ENCODE results near the gene CD177. TPM values are rescaled to one million over a fixed set of nuclear protein-coding genes. Genes with fewer than 3 reads are reported as not detected.
"Not testable (repeated sequence)": the region's sequence is repeated elsewhere in the genome, so short reads cannot be mapped to it uniquely, and the experiment has no call there.

The CD177 gene
- total RNA-seq, 1 donor from 2014 or later, result not detected

DNA sequence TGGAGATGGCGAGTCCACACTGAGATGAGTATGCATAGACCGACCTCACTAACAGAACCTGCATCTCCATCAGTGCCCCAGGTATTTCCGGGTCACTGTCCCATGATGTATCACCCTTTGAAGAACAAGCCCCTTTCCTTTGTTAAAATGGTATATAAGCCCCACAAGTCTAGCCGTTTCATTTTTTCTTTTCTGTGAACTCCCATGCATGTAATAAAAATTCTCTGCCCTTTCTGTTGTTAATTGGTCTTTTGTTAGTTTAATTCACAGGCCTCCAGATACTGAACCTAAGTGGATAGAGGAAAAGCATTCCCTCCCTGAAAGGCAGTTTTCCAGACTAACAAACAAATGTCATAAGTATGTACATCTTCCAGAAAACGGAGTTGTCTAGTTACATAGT lies 15.0 kb upstream of the CD177 start:
- TF ChIP-seq, protein P1, sequence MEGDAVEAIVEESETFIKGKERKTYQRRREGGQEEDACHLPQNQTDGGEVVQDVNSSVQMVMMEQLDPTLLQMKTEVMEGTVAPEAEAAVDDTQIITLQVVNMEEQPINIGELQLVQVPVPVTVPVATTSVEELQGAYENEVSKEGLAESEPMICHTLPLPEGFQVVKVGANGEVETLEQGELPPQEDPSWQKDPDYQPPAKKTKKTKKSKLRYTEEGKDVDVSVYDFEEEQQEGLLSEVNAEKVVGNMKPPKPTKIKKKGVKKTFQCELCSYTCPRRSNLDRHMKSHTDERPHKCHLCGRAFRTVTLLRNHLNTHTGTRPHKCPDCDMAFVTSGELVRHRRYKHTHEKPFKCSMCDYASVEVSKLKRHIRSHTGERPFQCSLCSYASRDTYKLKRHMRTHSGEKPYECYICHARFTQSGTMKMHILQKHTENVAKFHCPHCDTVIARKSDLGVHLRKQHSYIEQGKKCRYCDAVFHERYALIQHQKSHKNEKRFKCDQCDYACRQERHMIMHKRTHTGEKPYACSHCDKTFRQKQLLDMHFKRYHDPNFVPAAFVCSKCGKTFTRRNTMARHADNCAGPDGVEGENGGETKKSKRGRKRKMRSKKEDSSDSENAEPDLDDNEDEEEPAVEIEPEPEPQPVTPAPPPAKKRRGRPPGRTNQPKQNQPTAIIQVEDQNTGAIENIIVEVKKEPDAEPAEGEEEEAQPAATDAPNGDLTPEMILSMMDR (IDR thresholded peaks at IDR 0.05), result no peak
- intact Hi-C loops (cut with DNase I), result no loop called here
- H3K27me3 ChIP-seq, result no peaks in the 10 kb centered on the region
- no peak for DNase-seq (ENCODE audit: low spot score in 2 of 2)
- H3K4me1 ChIP-seq, result no peaks in the 10 kb centered on the region
- H3K36me3 ChIP-seq, result no peaks in the 10 kb centered on the region
- no peaks in the 10 kb centered on the region for H3K9me3 ChIP-seq
- no peak overlapping the region for H3K4me3 ChIP-seq
- no peak overlapping the region for H3K27ac ChIP-seq

DNA sequence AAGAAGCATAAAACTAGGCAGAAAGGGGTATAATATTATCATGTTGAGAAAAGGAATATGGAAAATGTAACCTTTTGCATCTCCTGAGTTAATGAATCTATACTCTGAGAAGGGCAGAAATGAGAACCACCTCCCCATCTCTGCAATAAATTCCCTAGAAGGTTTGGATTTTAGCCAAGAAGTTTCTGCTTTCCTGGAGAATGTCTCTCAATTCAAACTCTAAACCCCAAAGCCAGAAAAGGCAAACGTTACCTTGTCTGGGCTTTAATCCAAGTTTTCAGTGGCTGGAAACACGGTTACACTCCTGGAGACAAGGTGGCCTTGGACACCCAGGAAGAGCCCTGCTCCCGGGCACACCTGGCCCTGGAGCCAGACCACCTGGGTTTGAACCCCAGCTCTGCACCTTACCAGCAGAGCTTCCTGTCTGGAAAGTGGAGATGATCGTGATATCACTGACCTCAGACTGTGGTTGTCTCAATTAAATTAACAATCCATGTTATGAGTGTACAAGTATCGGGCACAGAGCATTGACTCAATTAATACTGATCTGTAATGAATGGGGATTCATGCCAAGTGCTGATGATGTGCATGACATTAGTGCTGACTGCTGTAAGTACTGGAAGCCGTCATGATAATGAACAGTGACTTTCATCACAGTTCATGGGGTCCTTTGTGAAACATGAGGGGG lies 14.1 kb upstream of the CD177 start:
- H3K4me1 ChIP-seq; intact Hi-C loops (cut with DNase I); H3K36me3 ChIP-seq; H3K27me3 ChIP-seq; H3K27ac ChIP-seq; H3K4me3 ChIP-seq; DNase-seq (ENCODE audit: low spot score in 2 of 2); H3K9me3 ChIP-seq: not testable (repeated sequence)

DNA sequence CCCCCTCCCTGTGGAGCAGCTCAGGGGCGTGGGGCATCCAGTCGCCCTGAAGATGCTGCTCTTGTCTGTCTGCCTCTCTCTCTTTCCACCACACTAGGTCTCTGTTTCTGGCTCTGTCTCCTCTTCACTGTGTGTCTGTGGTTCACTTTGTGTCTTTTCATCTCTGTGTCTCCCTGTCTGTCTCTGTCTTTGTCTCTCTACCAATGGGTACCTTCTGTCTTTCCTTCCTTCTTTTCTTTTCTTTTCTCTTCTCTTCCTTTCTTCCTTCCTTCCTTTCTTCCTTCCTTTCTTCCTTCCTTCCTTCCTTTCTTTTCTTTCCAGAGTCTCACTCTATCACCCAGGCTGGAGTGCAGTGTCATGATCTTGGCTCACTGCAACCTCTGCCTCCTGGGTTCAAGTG lies 13.4 kb upstream of the CD177 start:
- DNase-seq (ENCODE audit: low spot score in 2 of 2); H3K27me3 ChIP-seq; H3K9me3 ChIP-seq; H3K36me3 ChIP-seq; H3K27ac ChIP-seq; intact Hi-C loops (cut with DNase I); H3K4me1 ChIP-seq; H3K4me3 ChIP-seq: not testable (repeated sequence)

DNA sequence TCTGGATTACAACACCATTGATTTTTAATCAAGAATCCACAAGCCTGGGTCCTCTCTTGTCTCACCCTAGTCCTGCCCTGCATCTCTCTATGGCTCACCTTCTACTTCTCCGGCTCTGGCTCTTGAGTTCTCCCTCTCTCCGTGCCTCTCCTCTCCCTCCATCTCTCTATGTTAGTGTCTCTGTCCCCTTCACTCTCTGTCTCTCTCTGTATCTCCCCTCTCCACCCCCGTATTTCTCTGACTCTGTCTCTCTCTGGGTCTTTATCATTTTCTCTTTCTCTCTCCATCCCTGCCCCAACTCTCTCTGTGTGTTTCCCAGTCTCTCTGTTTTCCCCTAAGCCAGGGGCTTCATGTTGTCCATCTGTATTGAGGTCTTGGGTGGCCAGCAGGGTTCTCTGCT lies 12.4 kb upstream of the CD177 start:
- intact Hi-C loops (cut with DNase I); H3K27me3 ChIP-seq; H3K36me3 ChIP-seq; H3K27ac ChIP-seq; H3K4me1 ChIP-seq; H3K9me3 ChIP-seq; H3K4me3 ChIP-seq; DNase-seq (ENCODE audit: low spot score in 2 of 2): not testable (repeated sequence)

DNA sequence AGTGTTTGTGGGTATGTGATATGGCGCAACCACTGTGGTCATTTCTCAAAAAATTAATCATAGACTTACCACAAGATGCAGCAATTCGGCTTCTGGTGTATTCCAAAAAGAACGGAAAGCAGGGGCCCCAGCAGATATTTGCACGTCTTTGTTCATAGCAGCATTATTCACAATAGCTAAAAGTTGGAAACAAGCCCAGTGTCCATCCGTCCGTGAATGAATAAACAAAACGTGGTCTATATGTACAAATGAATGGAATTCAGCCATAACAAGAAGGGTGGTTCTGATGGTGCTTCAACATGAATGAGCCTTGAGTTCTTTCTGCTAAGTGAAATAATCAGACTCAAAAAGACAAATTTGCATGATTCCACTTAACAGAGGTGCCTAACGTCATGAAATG lies 11.4 kb upstream of the CD177 start:
- H3K4me3 ChIP-seq; H3K27ac ChIP-seq; DNase-seq (ENCODE audit: low spot score in 2 of 2); H3K27me3 ChIP-seq; H3K36me3 ChIP-seq; H3K9me3 ChIP-seq; intact Hi-C loops (cut with DNase I); H3K4me1 ChIP-seq: not testable (repeated sequence)

DNA sequence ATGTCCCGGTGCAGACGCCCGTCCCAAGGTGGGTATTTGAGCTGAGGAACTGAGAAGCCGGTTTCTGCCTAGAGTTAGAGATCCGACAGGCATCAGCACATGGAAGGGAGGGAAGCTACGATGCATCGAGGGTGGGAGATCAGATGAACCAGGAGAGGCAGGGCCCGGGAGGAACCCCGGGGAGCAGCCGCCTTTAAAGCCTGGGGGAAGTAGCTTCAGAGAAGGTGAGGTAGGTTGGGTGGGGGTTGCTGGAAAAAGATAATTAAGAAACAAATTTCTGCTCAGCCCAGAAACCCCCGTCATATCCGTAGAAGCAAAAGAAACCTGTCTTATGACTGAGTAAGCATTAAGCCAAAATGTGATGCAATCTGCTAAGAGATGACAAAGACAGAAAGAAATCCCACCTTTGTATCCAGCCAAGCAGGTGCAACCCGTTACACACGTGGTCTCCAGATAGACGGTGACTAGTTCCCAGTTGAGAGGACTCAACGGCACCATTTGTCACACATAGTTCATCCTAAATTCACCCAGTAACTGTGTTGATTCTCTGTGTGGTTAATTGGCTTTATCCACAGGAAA lies 9.1 kb upstream of the CD177 start:
- H3K4me1 ChIP-seq; H3K9me3 ChIP-seq; H3K27me3 ChIP-seq; H3K27ac ChIP-seq; H3K36me3 ChIP-seq; intact Hi-C loops (cut with DNase I); H3K4me3 ChIP-seq; DNase-seq (ENCODE audit: low spot score in 2 of 2): not testable (repeated sequence)

DNA sequence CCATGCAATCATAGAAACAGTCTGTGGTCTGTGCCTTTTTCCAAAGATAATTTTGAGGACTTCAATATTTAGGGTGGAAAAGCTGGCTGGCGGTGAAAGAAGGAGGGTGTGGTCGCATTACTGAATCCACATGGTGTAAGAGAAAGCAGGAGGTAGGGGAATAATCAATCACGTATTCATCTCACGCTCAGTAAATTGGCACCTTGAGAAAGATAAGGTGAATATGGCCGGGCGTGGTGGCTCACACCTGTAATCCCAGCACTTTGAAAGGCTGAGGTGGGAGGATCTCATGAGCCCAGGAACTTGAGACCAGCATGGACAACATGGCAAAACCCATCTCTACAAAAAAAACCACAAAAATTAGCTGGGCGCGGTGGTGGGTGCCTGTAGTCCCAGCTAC lies 3.7 kb upstream of the CD177 start:
- intact Hi-C loops (cut with DNase I); H3K4me1 ChIP-seq; H3K9me3 ChIP-seq; DNase-seq (ENCODE audit: low spot score in 2 of 2); H3K36me3 ChIP-seq; H3K4me3 ChIP-seq; H3K27ac ChIP-seq; H3K27me3 ChIP-seq: not testable (repeated sequence)

DNA sequence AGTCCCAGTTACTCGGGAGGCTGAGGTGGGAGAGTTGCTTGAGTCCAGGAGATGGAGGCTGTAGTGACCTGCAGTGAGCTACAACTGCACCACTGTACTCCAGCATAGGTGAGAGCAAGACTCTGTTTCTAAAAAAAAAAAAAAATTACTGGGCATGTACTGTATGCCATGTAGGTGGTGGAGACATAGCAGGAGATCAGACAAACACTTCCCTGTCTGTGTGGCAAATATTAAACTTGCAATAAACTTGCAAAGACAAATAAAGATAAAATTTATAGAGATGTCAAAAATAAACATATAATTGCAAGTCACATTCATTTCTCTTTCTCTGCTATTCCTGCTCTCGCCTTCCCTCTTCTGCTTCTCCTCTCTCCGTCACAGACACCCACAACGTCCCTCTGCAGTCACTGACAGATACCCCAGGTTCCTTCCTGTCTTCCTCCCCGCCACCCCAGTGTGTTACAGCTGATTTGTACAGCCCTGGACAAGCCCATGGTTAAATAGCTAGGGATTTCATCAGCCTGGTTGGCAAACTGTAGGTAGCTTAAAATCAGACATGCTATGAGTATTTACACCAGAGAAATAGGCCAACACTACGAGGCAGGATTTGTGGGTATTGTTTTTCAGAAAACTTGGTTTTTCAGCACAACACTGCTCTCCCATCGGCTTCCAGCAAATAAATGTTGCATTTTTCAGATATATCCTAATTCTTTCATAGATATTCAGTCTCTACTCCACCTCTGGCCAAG lies 1.3 kb upstream of the CD177 start:
- DNase-seq (ENCODE audit: low spot score in 2 of 2), result no peak
- intact Hi-C loops (cut with DNase I), result no loop called here
- Histone ChIP-seq H3K36me3 (no peaks in the 10 kb centered on the region), H3K9me3 (no peaks in the 10 kb centered on the region), H3K27me3 (no peaks in the 10 kb centered on the region), H3K4me3 (no peak overlapping the region), H3K27ac (no peak overlapping the region), H3K4me1 (no peaks in the 10 kb centered on the region)
- TF ChIP-seq, protein P1 (IDR thresholded peaks at IDR 0.05), result no peak
